ENCODE measurements around the gene MGMT. TPM values are rescaled to one million over a fixed set of nuclear protein-coding genes. Genes with fewer than 3 reads are reported as not detected.

Gene MGMT
- total and polyA plus RNA-seq, 9 of the 15 experiments (the other 6 are each of a cell fraction or from before 2014, with no cell fraction given): 0.03 to 0.29 (median 0.11) TPM; not detected in 4

- in situ Hi-C loops (cut with MboI): no loop called here
- ATAC-seq (no peak), FAIRE-seq (no peak), DNase-seq (ENCODE audit: extremely low read depth in 1 of 4, low spot score in 3 of 4) (no peak)
- POLR2A ChIA-PET: interaction anchor here (0.8 kb wide), 1 partner anchor 18 kb away, joined by 4 read pairs; no protein-coding TSS in a partner anchor
- Histone ChIP-seq H3K9ac (ENCODE audit: insufficient read depth in 1 of 2, low read depth in 2 of 2, low read length in 2 of 2) (no peak overlapping the region), H2AFZ (ENCODE audit: low read depth, low read length) (no peak overlapping the region), H3K36me3 (ENCODE audit: control insufficient read depth, insufficient read depth, low read length) (no peaks in the 10 kb centered on the region), H3K27ac (ENCODE audit: extremely low read depth, low read depth, low read length) (no peak overlapping the region), H3K79me2 (ENCODE audit: control insufficient read depth, insufficient read depth, low read length) (no peaks in the 10 kb centered on the region), H3K4me3 (no peak overlapping the region), H3K4me2 (ENCODE audit: insufficient read depth, low read length) (no peak overlapping the region), H3K4me1 (replicated peaks in 1 of 2; ENCODE audit: control insufficient read depth in 2 of 2, insufficient read depth in 2 of 2, low read length in 2 of 2) (no peaks in the 10 kb centered on the region), H3K9me1 (ENCODE audit: control insufficient read depth, insufficient read depth, low read length) (no peaks in the 10 kb centered on the region), H3K27me3 (ENCODE audit: control insufficient read depth in 2 of 2, insufficient read depth in 2 of 2, low read length in 2 of 2) (peaks cover 0 to 8% of the 10 kb centered on the region in 2 experiments; a peak in 1 of 5 replicates), H4K20me1 (replicated peaks; ENCODE audit: control insufficient read depth, insufficient read depth, low read length) (no peaks in the 10 kb centered on the region), H3K9me3 (replicated peaks; ENCODE audit: control insufficient read depth, insufficient read depth, low read depth, low read length) (no peaks in the 10 kb centered on the region)
- WGBS (ENCODE audit: insufficient coverage, low coverage, missing lambda C conversion rate): 0% methylated on average over 11 of the region's 13 CpGs
- TF ChIP-seq LEF1 (IDR thresholded peaks at IDR 0.05) (no peak), STAG1 (CRISPR knock-in tag; IDR thresholded peaks at IDR 0.05; ENCODE audit: borderline replicate concordance) (no peak), TAF9B (IDR thresholded peaks at IDR 0.05; ENCODE audit: partially characterized antibody) (no peak), SMAD4 (CRISPR knock-in tag; conservative IDR thresholded peaks at IDR 0.05) (no peak), ATF2 (CRISPR knock-in tag; IDR thresholded peaks at IDR 0.05) (no peak), RCOR1 (IDR thresholded peaks at IDR 0.05; ENCODE audit: borderline replicate concordance in 1 of 2, low read depth in 2 of 2, low read length in 2 of 2) (no peak), FOS (IDR thresholded peaks at IDR 0.05; ENCODE audit: extremely low read depth, insufficient read length) (no peak)
- CTCF ChIA-PET (ENCODE audit: low intra/inter-chr PET ratio): no interaction called here
- intact Hi-C loops (cut with micrococcal nuclease): no loop called here
- BruUV-seq (replicated peaks): no TSS peak
Measured at GRCh38 chr10:129445436-129446182, 21.4 kb upstream of the MGMT start.

Measured in K562 (cell line).